HPDE6-E6E7 (cell line): ENCODE data around the gene UGT1A3.
"Not testable (repeated sequence)": the region's sequence is repeated elsewhere in the genome, so short reads cannot be mapped to it uniquely, and the experiment has no call there.

Experiments used
- DNase-seq: peaks from one replicate; pipeline ENCODE4 v3.0.0; 2011; ENCODE audit warnings: missing footprints; ENCODE audit errors: extremely low spot score

The UGT1A3 gene

GRCh38 chr2:233728723-233729301 lies at the start of gene UGT1A3:
TSS of gene UGT1A3 (plus strand) at chr2:233729042. CDS start at chr2:233729127, 85 bp downstream.
- DNase-seq, result no peak

DNA sequence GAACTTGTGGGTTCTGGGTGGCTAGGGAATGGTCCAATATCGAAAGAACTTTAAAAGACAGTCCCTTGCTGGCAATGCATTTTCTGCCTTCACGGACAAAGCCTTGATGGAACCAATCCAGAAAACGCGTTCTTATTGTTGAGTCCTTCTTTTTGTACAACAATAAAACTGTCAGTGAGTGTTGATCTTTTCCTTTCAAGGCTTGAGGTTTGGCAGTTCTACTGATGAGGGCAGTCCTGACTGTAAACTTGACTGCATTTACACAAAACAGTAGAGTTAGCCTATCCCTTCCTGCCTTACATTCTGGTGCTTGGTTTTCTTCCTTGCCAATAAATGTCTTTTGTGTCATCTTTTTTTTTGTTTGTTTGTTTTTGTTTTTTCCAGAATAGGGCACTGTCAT lies 49.6 kb upstream of the UGT1A3 start:
- no peak for DNase-seq

DNA sequence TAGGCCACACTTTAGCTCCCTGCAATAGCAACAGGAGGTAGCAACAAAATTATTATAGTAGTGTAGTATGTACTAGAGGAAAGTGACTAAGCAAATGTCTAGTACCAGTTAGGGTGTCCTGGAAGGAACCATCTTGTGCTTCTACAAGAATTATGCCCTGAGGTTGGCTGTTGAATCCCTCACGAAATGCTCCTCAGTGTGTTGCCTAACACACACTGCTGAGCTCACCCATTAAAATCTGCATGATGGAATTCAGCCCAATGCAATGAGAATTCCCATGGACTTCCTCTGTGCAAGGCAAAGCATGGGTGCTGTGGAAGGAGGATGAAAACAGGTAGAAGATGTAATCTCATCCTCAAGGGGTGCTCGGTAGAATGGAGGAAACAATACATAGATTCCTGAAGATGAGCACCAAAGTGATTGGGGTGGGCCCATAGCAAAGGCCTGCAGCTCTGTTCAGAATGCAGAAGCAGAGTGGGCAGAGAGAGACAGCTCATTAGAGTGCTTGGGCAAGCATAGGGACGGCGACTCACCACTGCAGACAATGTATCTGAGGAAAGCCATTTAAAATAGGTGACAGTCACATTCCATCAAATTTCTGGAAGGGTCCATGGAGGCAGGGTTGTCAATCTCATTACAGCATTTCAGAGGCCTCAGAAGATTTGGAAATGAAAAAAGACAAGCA lies 48.3 kb upstream of the UGT1A3 start:
- DNase-seq, result no peak

DNA sequence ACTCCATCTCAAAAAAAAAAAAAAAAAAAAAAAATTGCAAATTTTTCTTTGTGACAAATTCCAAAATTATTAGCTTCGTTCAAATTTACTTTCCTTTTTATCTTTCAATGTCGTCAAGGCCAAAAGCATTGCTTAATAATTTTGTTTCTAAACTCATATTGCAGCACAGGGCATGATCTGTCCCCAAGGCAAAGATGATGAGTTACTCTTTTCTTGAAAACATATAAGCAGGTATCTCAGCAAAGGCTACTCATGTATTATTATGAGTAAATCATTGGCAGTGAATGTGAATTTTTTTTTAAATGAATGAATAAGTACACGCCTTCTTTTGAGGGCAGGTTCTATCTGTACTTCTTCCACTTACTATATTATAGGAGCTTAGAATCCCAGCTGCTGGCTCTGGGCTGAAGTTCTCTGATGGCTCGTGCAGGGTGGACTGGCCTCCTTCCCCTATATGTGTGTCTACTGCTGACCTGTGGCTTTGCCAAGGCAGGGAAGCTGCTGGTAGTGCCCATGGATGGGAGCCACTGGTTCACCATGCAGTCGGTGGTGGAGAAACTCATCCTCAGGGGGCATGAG lies 47.2 kb upstream of the UGT1A3 start, which contains the start of gene UGT1A7:
UGT1A7 (plus strand) TSS at position 381 of the 579 bp plus-strand sequence; CDS start at position 418, 37 bp downstream.
- no peak for DNase-seq

GRCh38 chr2:233684640-233685039 lies 44.2 kb upstream of the UGT1A3 start:
- DNase-seq, result no peak

DNA sequence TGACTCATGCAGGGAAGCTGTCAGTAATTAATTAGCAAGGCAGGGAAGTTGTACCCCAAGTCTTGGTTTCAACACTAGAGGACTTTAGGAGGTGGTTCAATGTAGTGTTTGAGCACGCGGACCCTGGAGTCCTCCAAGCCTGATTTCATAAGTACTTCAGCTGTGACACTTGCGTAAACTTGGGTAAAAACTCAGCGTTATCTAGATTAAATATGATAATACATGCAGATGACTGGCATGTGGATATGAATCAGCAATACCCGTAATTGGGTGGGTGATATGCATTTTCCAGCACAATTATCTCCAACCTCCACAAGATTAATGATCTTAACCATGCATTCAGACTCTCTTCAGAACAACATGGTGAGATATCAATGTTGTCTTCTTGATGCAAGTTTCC lies 41.9 kb upstream of the UGT1A3 start:
- no peak for DNase-seq

GRCh38 chr2:233688341-233688740 lies 40.5 kb upstream of the UGT1A3 start:
- no peak for DNase-seq

DNA sequence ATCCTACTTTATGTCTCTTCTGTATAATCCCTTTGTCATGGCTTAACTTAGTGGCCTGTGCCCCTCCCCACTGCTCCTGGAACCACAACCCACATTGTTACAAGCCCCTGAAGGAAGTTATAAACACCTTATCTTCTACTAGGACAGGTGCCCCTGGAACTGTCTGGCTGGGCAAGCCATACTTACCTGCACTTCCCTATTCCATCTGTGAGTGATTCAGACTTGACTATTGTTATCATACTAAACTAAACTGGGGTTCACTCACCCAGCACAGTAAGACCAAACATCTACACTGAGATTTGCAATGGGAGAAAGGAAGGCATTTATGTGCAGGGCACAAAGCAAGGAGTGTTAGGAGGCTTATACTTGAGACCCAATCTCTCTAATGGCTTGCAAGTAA lies 39.8 kb upstream of the UGT1A3 start:
- DNase-seq, result no peak

DNA sequence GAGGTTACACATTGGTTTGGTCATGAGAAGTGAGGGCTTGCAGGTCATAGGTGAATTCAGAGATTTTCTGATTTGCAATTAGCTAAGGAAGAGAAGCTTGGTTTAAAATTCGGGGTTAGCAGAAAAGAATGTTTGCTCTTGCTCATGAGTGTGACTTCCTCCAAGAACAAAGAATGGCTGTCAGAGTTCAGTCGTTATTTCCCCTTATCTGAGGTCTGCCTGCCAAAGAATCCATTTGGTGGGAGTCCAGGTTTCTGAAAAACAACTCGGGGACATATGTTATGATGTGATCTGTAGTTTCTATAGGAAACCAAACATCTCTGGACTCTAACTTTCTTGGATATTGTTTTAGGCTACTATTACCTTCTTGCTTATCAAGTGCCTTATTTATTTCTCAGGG lies 39.3 kb upstream of the UGT1A3 start:
- no peak for DNase-seq

DNA sequence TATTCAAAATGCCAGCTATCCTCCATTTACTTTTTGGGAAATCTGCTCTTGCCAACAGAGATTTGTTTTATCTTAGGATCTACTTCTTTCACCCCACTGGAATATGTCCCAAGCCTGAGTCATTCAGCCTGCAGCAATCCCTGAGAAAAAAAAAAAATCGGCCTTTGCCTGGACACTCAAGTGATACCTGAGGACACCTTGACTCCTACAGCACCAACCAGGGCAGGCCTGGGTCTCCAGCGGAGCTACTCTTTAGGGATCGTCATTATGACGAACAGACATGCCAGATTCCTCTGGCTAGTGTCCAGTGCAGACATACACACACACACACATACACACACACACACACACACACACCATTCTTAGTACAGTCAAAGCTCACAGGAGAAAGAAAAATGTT lies 38.4 kb upstream of the UGT1A3 start:
- peak; percentile 74 for DNase-seq

DNA sequence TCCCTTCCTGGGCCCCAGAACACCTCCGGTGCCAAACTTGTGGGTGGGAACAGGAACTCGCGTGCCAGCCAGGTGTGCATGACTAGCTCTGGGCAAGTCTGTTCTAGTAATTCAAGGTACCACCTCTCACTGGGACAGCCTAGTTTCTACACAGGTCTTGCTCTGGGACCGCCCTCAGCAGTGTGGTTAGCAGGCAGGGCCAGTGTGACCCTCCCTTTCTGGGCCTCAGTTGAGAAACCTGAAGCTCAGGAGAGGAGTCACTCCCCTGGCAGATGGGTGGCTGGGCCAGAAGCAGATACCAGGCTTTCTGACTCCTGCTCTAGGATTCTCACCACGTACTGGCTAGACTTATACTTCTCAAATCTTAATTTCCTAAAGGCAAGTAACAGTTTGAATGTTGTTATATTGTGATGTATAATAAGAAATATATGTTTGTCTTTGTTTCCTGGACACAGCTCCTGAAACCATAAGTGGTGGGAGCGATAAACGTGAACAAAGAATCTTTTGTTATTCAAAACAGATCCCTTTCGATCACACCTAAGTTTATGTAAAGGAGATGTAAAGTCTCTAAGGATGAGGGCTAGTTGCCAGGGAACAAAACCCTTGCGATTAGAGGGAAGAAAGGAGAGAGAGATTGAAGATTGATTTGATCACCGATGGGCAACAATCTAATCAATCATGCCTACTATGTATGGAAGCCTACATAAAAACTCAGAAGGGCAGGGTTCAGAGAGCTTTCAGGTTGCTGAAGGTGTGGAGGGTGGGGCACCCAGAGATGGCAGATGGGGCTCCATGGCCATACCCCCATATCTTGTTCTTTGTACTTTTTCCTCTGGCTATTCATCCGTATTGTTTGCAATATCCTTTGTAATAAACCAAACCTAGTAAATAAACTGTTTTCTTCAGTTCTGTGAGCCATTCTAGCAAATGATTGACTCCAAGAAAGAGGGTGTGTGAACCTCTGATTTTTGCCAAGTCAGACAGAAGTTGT lies 37.1 kb upstream of the UGT1A3 start:
- peak; percentile 97 for DNase-seq

DNA sequence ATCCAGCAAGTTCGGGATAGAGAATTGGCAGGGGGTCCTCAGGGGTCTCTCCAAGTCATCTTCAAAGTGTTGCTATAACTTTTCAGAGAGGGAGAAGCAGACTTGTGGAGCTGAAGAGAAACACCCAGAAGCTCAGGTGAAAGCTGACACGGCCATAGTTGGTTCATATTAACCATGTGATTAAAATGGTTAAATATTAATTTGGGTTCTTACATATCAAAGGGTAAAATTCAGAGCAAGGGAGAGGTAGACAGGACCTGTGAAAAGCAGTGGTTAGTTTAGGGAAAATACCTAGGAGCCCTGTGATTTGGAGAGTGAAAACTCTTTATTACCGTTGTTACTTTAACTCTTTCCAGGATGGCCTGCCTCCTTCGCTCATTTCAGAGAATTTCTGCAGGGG lies 36.2 kb upstream of the UGT1A3 start, which contains the start of gene UGT1A6:
UGT1A6 (plus strand) TSS at position 243 of the 400 bp plus-strand sequence; CDS start at position 358, 115 bp downstream.
- DNase-seq, result no peak

- no peak for DNase-seq
Measured at GRCh38 chr2:233693963-233694362, 34.9 kb upstream of the UGT1A3 start.

DNA sequence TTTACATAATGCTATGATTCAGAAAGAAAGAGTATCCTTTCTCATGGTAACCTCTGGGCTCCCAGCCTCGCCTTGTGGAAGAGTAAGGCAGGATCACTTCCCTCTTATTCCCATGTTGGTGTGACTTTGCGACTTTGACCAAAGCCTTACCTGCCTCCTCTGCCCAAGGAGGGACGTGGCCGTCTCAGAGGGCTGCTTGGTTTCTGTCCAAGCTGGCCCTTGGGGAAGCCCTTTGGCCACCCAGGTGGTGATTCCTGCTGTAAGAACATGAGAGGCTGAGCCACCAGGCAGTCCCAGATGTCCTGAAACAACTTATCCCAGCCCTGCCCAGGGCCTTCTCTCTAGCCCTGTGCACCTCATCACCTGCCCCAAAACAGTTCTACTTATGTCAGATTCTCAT lies 30.1 kb upstream of the UGT1A3 start:
- no peak for DNase-seq

GRCh38 chr2:233699424-233700027 lies 29.3 kb upstream of the UGT1A3 start:
- no peak for DNase-seq

- DNase-seq, result no peak
Measured at GRCh38 chr2:233700028-233700635, 28.7 kb upstream of the UGT1A3 start.

DNA sequence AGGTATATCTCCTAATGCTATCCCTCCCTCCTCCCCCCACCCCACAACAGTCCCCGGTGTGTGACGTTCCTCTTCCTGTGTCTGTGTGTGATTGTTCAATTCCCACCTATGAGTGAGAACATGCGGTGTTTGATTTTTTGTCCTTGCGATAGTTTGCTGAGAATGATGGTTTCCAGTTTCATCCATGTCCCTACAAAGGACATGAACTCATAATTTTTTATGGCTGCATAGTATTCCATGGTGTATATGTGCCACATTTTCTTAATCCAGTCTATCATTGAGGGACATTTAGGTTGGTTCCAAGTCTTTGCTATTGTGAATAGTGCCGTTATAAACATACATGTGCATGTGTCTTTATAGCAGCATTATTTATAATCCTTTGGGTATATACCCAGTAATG lies 28.0 kb upstream of the UGT1A3 start:
- DNase-seq, result not testable (repeated sequence)

DNA sequence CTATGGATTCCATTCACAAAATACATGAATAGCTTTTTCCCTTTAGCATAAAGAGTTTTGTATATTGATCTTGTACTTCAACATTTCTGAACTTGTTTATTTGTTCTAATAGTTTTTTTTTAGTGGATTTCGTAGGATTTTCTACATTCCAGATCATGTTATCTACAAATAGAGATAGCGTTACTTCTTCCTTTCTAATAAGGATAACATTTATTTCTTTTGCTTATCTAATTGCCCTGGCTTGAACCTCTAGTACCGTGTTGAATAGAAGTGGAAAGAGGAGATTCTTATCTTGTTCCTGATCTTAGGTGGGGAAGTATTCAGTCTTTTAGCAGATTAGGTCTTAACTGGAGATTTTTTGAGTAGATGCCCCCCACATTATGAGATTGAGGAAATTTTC lies 26.6 kb upstream of the UGT1A3 start:
- no peak for DNase-seq

- no peak for DNase-seq
Measured at GRCh38 chr2:233705911-233706506, 22.8 kb upstream of the UGT1A3 start.

- DNase-seq, result no peak
Measured at GRCh38 chr2:233706720-233707119, 22.1 kb upstream of the UGT1A3 start.
